NB4 (cell line): ENCODE results near the gene NADSYN1.

ENCODE experiments used
- CTCF ChIP-seq: IDR thresholded peaks from one replicate; pipeline ENCODE4 v1.5.1; 2012; ENCODE audit warnings: low read depth, low read length
- MAX ChIP-seq: IDR thresholded peaks from 2 replicates; pipeline ENCODE4 v1.6.1; 2011; ENCODE audit warnings: low read depth, low read length
- MYC ChIP-seq: IDR thresholded peaks from 2 replicates; pipeline ENCODE4 v1.6.1; 2011; ENCODE audit warnings: low read depth, low read length
- POLR2A ChIP-seq: IDR thresholded peaks from 2 replicates; pipeline ENCODE4 v1.6.1; 2011; ENCODE audit warnings: mild to moderate bottlenecking; ENCODE audit not compliant: insufficient read length; ENCODE audit errors: extremely low read depth

- TF ChIP-seq CTCF (no peak), POLR2A (no peak), MAX (no peak), MYC (no peak)
Observed at GRCh38 chr11:71548120-71548519, 95.1 kb downstream of the NADSYN1 start, which contains the start of gene KRTAP5-9.
